ENCODE data around the gene IL2RG. TPM values are rescaled to one million over a fixed set of nuclear protein-coding genes. Genes with fewer than 3 reads are reported as not detected.

Gene IL2RG
- total RNA-seq, 6 experiments from 2014 or later = 0.64 to 4.0 (median 1.7) TPM

- WGBS (ENCODE audit: insufficient coverage, low coverage, low lambda C conversion rate, missing lambda C conversion rate) = 56% methylated on average over 5 of the region's 5 CpGs
- no peaks in the 10 kb centered on the region for H3K9me3 ChIP-seq
- no peak overlapping the region for H3K4me3 ChIP-seq
- H3K36me3 ChIP-seq = no peaks in the 10 kb centered on the region
- TF ChIP-seq CTCF (IDR thresholded peaks at IDR 0.05) = no peak
- no peak for TF ChIP-seq POLR2A (IDR thresholded peaks at IDR 0.05)
- H3K27me3 ChIP-seq = no peaks in the 10 kb centered on the region
- ATAC-seq (no peak), DNase-seq (no peak)
- H3K4me1 ChIP-seq = no peaks in the 10 kb centered on the region
- H3K27ac ChIP-seq = no peak overlapping the region
- intact Hi-C loops (cut with DNase I) = no loop called here
These were observed 29.2 kb downstream of the IL2RG start for GRCh38 chrX:71082124-71082647.

- WGBS (ENCODE audit: insufficient coverage, low coverage, low lambda C conversion rate, missing lambda C conversion rate) = 21% methylated on average over 3 of the region's 3 CpGs
- Histone ChIP-seq H3K36me3 (no peaks in the 10 kb centered on the region), H3K4me1 (no peaks in the 10 kb centered on the region), H3K4me3 (no peak overlapping the region), H3K9me3 (no peaks in the 10 kb centered on the region), H3K27me3 (no peaks in the 10 kb centered on the region), H3K27ac (no peak overlapping the region)
- no peak for DNase-seq
- intact Hi-C loops (cut with DNase I) = no loop called here
- TF ChIP-seq POLR2A (IDR thresholded peaks at IDR 0.05) = no peak
- no peak for TF ChIP-seq CTCF (IDR thresholded peaks at IDR 0.05)
- ATAC-seq = peak; percentile 61 to 81 (median 69)
These were observed 29.9 kb downstream of the IL2RG start for GRCh38 chrX:71081330-71082123.

- intact Hi-C loops (cut with DNase I) = no loop called here
- DNase-seq = no peak
- TF ChIP-seq POLR2A (IDR thresholded peaks at IDR 0.05) = no peak
- Histone ChIP-seq H3K27ac (no peak overlapping the region), H3K9me3 (no peaks in the 10 kb centered on the region), H3K4me1 (peaks cover 0 to 2% (median 0%) of the 10 kb centered on the region in 4 donors), H3K27me3 (no peaks in the 10 kb centered on the region), H3K36me3 (no peaks in the 10 kb centered on the region), H3K4me3 (no peak overlapping the region)
- 52% methylated on average over 3 of the region's 5 CpGs for WGBS (ENCODE audit: insufficient coverage, low coverage, low lambda C conversion rate, missing lambda C conversion rate)
- no peak for ATAC-seq
These were observed 40.8 kb downstream of the IL2RG start for GRCh38 chrX:71070531-71070930.

GRCh38 chrX:71068044-71068918, 43.1 kb downstream of the IL2RG start, which contains the start of gene SNX12:
Gene SNX12 (minus strand): TSS chrX:71068334. CDS start chrX:71068306, 28 bp downstream.
- peak within 1 kb of the TSS; percentile 36 to 54 (median 42) for H3K27ac ChIP-seq
- H3K4me3 ChIP-seq = peak within 1 kb of the TSS; percentile 47 to 62 (median 61)
- H3K4me1 ChIP-seq = peaks cover 0 to 2% (median 0%) of the 10 kb centered on the region in 4 donors
- ATAC-seq (peak; percentile 97 to 99 (median 99)), DNase-seq (peak; percentile 89 to 93 (median 92))
- 13% methylated on average over 31 of the region's 73 CpGs for WGBS (ENCODE audit: insufficient coverage, low coverage, low lambda C conversion rate, missing lambda C conversion rate)
- H3K36me3 ChIP-seq = no peaks in the 10 kb centered on the region
- TF ChIP-seq CTCF (IDR thresholded peaks at IDR 0.05) (peak in 1 of 4 donors; percentile 91), POLR2A (IDR thresholded peaks at IDR 0.05) (peak; percentile 31)
- intact Hi-C loops (cut with DNase I) = no loop called here
- H3K9me3 ChIP-seq = no peaks in the 10 kb centered on the region
- H3K27me3 ChIP-seq = no peaks in the 10 kb centered on the region
